Kidney glomerular epithelial cell (primary cell): ENCODE results near the gene SNX18.

Experiments used
- DNase-seq: peaks from one replicate; lab custom pipeline; 2025; lab: John Stamatoyannopoulos, UW

Gene SNX18

DNA sequence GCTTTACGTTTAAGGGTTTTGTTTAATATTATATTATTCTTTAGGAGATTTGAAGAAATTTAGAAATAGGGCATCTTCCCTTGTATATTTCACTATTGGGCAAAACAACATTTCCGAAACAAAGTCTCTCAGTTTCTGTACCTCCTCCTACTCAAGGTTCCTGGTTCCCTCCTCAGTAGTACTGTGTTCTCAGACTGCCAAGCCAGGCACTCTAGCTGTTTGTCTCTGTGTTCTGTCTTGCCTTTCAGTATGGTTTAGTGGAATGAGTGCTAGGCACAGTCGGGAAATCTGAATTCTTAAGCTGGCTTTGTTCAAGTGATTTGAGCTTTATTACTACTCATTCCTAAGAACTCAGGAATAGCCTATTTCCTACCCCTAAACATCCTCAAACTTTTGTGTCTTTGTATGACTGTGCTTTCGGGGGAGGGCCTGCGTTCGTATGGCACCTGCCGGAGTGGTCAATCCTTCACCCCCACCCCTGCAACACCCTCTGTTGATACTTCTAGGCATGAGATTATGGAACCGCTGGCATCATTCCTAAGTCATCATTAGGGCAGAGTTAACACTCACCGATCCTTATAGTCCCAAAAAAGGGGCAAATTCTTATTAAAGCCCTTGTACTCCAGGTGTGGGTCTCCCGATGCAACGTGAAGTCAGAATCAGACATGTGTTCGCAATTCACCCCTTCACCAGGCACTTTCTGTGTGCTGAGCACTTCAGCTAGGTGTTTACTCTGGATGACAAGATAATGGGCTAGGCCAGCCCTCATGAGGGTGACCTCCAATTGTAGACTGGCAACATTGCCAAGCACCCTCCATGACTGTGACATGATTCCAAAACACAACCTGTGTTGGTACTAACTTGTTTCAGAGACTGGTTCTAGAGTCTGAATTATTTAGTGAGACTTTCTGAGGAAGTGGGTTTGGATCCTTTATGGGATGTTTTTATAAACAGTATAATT, 24.5 kb downstream of the SNX18 start:
- DNase-seq, result no peak

- no peak for DNase-seq
Observed at GRCh38 chr5:54544044-54544443, 26.5 kb downstream of the SNX18 start.

DNA sequence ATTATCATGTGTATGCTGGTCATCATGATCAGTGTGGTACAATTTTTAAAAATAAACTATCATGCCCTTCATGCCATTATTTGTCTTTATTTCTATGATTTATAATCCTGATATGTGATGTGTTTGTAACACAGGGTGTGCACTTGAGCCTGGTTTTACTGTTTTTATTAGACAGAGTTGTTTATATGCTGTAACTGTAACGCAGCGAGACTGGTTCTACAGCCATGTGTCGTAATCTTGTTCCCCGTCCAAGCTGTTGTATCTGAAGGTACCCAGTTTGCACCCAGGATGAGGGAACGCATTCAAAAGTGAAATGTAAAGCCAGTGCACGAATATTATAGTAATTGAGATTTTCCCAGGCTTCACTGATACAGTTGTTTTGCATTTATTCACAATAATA, 28.2 kb downstream of the SNX18 start:
- DNase-seq, result no peak

DNA sequence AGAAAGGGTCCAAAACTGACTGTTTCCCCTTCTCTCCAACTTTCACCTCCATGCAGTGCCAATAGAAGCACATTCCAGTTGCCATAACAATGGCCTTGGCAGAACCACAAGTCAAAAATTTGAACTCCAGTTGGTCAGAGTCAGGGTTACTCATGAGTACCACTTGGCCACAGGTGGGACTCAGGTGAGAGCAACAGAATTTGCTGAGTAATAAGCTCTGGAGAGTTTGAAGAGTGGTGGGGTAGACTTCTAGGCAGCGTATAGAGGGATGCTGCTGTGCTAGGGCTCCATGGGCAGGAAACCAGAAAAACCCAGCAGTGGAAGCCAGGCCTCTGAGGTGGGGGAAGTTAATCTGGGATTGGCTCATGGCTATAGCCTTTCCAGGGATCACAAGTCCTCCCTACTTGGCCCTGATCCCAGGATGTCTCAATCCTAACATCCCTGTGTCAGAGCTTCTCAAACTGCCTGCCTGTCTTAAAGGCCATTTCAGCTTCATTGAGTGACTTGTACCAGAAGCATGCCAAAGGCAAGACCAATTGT, 30.2 kb downstream of the SNX18 start:
- DNase-seq, result no peak

- DNase-seq, result no peak
Observed at GRCh38 chr5:54548565-54548964, 31.0 kb downstream of the SNX18 start.

- DNase-seq, result no peak
Observed at GRCh38 chr5:54551292-54551691, 33.7 kb downstream of the SNX18 start.

DNA sequence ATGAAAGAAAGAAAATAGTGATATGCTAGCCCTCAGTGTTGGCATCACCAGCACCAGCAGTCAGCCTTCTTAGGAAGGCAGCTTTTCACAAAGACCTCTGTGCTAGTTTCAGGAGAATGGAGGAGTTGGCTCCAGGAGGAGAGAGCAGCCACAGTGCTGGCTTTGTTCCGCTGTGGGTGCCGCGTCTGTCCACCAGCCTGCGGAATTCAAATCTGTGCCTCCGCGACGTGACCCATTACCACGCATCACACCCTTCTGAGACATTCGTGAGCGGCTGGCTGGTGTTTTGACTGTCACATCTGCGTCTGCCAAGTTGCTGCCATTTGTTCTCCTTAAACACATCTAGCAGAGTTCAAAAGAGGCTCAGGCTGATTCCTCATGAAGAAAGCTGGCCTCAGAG, 34.4 kb downstream of the SNX18 start:
- no peak for DNase-seq

- no peak for DNase-seq
Observed at GRCh38 chr5:54552446-54552845, 34.9 kb downstream of the SNX18 start.

DNA sequence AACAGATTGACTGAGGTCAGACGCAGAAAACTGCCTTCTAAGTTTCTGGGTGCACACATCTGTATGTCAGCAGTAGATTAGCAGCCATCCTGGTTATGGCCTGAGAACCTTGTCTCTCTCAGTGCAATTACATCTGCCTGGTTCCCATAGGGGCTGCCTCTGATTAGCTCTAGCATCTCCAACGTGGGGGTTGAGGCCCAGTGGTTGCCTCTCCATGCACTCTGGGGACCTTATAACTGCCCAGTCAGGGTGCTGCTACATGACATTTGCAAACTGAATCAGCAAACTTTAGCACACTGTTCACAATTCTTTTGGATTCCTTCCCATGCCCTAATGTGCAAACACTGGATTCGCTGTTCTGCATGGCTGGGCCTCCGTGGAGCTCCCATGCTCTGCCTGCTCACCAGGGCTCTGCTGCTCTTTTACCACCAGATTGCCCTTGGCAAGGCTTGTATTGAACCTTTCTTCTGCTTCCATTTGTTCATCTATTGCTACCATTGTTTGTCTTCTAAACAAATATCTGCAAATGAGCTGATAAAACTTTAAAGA, 36.2 kb downstream of the SNX18 start:
- DNase-seq, result no peak

DNA sequence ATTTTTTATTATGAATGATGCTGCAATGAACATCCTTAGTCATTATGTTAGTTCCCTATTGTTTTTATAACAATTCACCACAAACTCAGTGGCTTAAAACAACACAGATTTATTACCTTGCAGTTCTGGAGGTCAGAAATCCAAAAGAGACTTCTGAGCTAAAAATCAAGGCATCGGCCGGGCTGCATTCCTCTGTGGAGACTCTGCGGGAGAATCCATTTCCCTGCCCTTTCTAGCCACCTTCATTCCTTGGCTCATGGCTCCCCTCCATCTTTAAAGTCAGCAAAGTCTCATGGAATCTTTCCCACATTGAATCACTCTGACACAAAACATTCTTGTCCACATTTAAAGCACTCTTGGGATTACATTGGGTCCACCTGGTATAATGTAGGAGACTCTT, 38.6 kb downstream of the SNX18 start:
- no peak for DNase-seq

DNA sequence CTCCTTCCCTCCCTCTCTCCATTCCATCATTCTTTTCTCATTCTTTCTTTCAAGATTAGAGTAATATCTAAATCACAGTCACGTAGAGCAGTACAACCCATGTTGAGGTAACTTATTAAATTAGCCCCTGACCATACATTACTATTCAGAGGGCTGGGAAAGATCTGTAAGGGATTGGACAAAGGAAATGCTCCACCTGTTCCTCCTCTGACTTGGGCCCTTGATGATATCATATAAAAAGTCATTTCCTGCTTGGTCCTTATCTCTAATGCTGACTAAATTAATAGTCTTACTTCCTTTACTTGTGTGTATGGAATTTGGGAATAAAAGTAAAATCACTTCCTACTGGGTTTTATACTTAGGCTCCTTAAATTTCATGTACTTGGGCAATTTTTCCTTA, 40.8 kb downstream of the SNX18 start:
- DNase-seq, result no peak

DNA sequence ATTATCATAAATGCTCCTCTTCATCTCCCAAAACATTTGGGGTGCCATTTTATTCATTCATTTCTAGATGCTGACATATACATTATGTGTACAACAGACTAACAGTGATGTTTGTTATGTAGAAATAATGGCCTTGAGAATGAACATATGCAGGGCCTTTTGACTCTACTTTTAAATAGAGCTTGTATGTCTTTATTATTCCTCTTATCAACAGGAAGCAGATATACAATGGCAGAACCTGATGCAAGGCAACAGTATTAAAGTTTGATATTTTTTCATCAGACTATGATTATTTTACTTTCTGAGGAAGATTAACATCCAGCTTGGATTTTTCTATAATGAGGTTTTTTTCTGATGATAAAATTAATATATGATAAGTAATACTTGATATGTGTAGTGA, 44.1 kb downstream of the SNX18 start:
- no peak for DNase-seq

- DNase-seq, result no peak
Observed at GRCh38 chr5:54563083-54563761, 45.7 kb downstream of the SNX18 start.

GRCh38 chr5:54567996-54568395, 50.4 kb downstream of the SNX18 start:
- no peak for DNase-seq

DNA sequence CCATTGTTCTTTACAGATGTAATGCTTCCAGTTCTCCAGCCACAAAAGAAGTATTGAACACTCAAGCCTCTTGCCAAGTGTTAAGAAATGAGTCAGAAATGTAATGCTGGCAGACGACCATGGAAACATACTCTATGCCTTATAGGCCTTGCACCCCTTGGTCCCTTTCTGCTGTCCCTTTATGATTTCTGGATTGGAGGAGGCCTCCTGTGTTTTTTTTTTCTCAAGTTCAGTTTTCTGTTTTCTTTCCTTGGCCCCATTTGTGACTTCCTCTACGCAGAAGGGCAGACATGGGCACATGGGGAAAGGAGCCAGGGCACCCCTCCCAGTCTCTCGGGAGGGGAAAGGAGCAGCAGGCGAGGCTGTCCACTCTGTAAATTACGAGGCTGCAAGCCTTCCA, 53.4 kb downstream of the SNX18 start:
- DNase-seq, result no peak

GRCh38 chr5:54571462-54571861, 53.9 kb downstream of the SNX18 start:
- no peak for DNase-seq

GRCh38 chr5:54573812-54574489, 56.4 kb downstream of the SNX18 start:
- no peak for DNase-seq

DNA sequence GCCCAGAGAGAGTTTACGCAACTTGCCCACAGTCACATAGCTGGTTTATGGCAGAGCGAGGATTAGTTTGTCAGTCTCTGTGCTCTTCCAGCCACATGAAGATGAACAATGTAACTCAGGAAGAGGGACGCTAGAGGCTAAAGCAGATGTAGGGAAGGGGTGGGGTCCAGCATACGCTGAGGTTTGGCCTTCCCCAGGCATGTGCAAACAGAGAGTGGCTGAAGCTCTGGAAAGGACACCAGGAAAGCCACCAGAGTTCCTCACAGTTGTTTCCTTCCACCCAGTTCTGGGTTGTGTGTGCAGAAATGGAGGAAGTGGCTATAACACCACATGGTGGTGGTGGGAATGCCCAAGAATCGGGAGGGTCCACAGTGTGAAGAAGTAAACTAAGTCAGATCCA, 60.0 kb downstream of the SNX18 start:
- no peak for DNase-seq

- no peak for DNase-seq
Observed at GRCh38 chr5:54577937-54578653, 60.5 kb downstream of the SNX18 start.

- DNase-seq, result no peak
Observed at GRCh38 chr5:54579591-54580295, 62.2 kb downstream of the SNX18 start.
